ENCODE results near the gene RTCA. TPM values are rescaled to one million over a fixed set of nuclear protein-coding genes. Genes with fewer than 3 reads are reported as not detected.

Gene RTCA
- total RNA-seq, 1 donor from 2014 or later, result 78.0 TPM

- Mint-ChIP-seq H3K4me1 (ENCODE audit: low read depth, unreplicated experiment) (no peaks in the 10 kb centered on the region), H3K36me3 (ENCODE audit: low read depth, unreplicated experiment) (no peaks in the 10 kb centered on the region), H3K9me3 (ENCODE audit: unreplicated experiment) (peaks cover 1% of the 10 kb centered on the region), H3K27ac (ENCODE audit: unreplicated experiment) (no peak overlapping the region), H3K4me3 (ENCODE audit: unreplicated experiment) (no peak overlapping the region), H3K27me3 (ENCODE audit: low read depth, unreplicated experiment) (peaks cover 1% of the 10 kb centered on the region)
- H3K9me3 ChIP-seq (ENCODE audit: insufficient read depth, low read depth, low read length), result no peaks in the 10 kb centered on the region
- no peaks in the 10 kb centered on the region for H4K20me1 ChIP-seq (ENCODE audit: insufficient read depth, low read length)
- peaks cover 3% of the 10 kb centered on the region for H3K27me3 ChIP-seq (ENCODE audit: insufficient read depth, low read length)
- no peak overlapping the region for H3K9ac ChIP-seq (ENCODE audit: low read length)
- no peak overlapping the region for H3K4me3 ChIP-seq (ENCODE audit: insufficient read depth, low read depth, low read length)
- no peaks in the 10 kb centered on the region for H3K79me2 ChIP-seq (ENCODE audit: insufficient read depth, low read length)
- H3K4me2 ChIP-seq (ENCODE audit: low read length), result no peak overlapping the region
- FAIRE-seq (no peak), DNase-seq (ENCODE audit: low read depth) (no peak)
- H2AFZ ChIP-seq (ENCODE audit: low read depth, low read length), result no peak overlapping the region
- no peaks in the 10 kb centered on the region for H3K4me1 ChIP-seq (ENCODE audit: insufficient read depth, low read length)
- no peak overlapping the region for H3K27ac ChIP-seq (ENCODE audit: low read depth, low read length)
- no peaks in the 10 kb centered on the region for H3K36me3 ChIP-seq (ENCODE audit: insufficient read depth, low read length)
- no peak for TF ChIP-seq EZH2 (IDR thresholded peaks at IDR 0.05; ENCODE audit: insufficient read depth, low read length)
- TF ChIP-seq CTCF (IDR thresholded peaks at IDR 0.05; ENCODE audit: insufficient read depth, low read depth, low read length), result no peak
Observed at GRCh38 chr1:100309863-100310262, 43.8 kb downstream of the RTCA start.

- peaks cover 2% of the 10 kb centered on the region for H3K9me3 Mint-ChIP-seq (ENCODE audit: unreplicated experiment)
- H3K4me3 ChIP-seq (ENCODE audit: insufficient read depth, low read depth, low read length), result no peak overlapping the region
- H3K4me1 Mint-ChIP-seq (ENCODE audit: low read depth, unreplicated experiment), result no peaks in the 10 kb centered on the region
- H3K79me2 ChIP-seq (ENCODE audit: insufficient read depth, low read length), result no peaks in the 10 kb centered on the region
- no peak overlapping the region for H3K27ac Mint-ChIP-seq (ENCODE audit: unreplicated experiment)
- H3K27me3 Mint-ChIP-seq (ENCODE audit: low read depth, unreplicated experiment), result peaks cover 1% of the 10 kb centered on the region
- H3K36me3 Mint-ChIP-seq (ENCODE audit: low read depth, unreplicated experiment), result no peaks in the 10 kb centered on the region
- FAIRE-seq (no peak), DNase-seq (ENCODE audit: low read depth) (no peak)
- peaks cover 3% of the 10 kb centered on the region for H3K9me3 ChIP-seq (ENCODE audit: insufficient read depth, low read depth, low read length)
- peaks cover 3% of the 10 kb centered on the region for H3K27me3 ChIP-seq (ENCODE audit: insufficient read depth, low read length)
- no peak overlapping the region for H3K4me2 ChIP-seq (ENCODE audit: low read length)
- H3K36me3 ChIP-seq (ENCODE audit: insufficient read depth, low read length), result no peaks in the 10 kb centered on the region
- H3K9ac ChIP-seq (ENCODE audit: low read length), result no peak overlapping the region
- H4K20me1 ChIP-seq (ENCODE audit: insufficient read depth, low read length), result no peaks in the 10 kb centered on the region
- no peaks in the 10 kb centered on the region for H3K4me1 ChIP-seq (ENCODE audit: insufficient read depth, low read length)
- no peak overlapping the region for H3K4me3 Mint-ChIP-seq (ENCODE audit: unreplicated experiment)
- TF ChIP-seq EZH2 (IDR thresholded peaks at IDR 0.05; ENCODE audit: insufficient read depth, low read length) (no peak), CTCF (IDR thresholded peaks at IDR 0.05; ENCODE audit: insufficient read depth, low read depth, low read length) (no peak)
- no peak overlapping the region for H3K27ac ChIP-seq (ENCODE audit: low read depth, low read length)
- H2AFZ ChIP-seq (ENCODE audit: low read depth, low read length), result peak overlapping the region; percentile 18
Observed at GRCh38 chr1:100313382-100313781, 47.4 kb downstream of the RTCA start.

- no peak overlapping the region for H3K4me3 Mint-ChIP-seq (ENCODE audit: unreplicated experiment)
- no peak overlapping the region for H3K4me2 ChIP-seq (ENCODE audit: low read length)
- no peak overlapping the region for H3K9ac ChIP-seq (ENCODE audit: low read length)
- peaks cover 3% of the 10 kb centered on the region for H3K9me3 ChIP-seq (ENCODE audit: insufficient read depth, low read depth, low read length)
- no peak overlapping the region for H3K27ac ChIP-seq (ENCODE audit: low read depth, low read length)
- no peak overlapping the region for H3K27ac Mint-ChIP-seq (ENCODE audit: unreplicated experiment)
- peaks cover 7% of the 10 kb centered on the region for H3K9me3 Mint-ChIP-seq (ENCODE audit: unreplicated experiment)
- H3K4me1 Mint-ChIP-seq (ENCODE audit: low read depth, unreplicated experiment), result no peaks in the 10 kb centered on the region
- no peak for TF ChIP-seq EZH2 (IDR thresholded peaks at IDR 0.05; ENCODE audit: insufficient read depth, low read length)
- TF ChIP-seq CTCF (IDR thresholded peaks at IDR 0.05; ENCODE audit: insufficient read depth, low read depth, low read length), result no peak
- H3K36me3 Mint-ChIP-seq (ENCODE audit: low read depth, unreplicated experiment), result peaks cover 3% of the 10 kb centered on the region
- H3K79me2 ChIP-seq (ENCODE audit: insufficient read depth, low read length), result no peaks in the 10 kb centered on the region
- peaks cover 3% of the 10 kb centered on the region for H3K27me3 ChIP-seq (ENCODE audit: insufficient read depth, low read length)
- no peaks in the 10 kb centered on the region for H4K20me1 ChIP-seq (ENCODE audit: insufficient read depth, low read length)
- peaks cover 1% of the 10 kb centered on the region for H3K27me3 Mint-ChIP-seq (ENCODE audit: low read depth, unreplicated experiment)
- H3K36me3 ChIP-seq (ENCODE audit: insufficient read depth, low read length), result no peaks in the 10 kb centered on the region
- H2AFZ ChIP-seq (ENCODE audit: low read depth, low read length), result no peak overlapping the region
- no peak overlapping the region for H3K4me3 ChIP-seq (ENCODE audit: insufficient read depth, low read depth, low read length)
- H3K4me1 ChIP-seq (ENCODE audit: insufficient read depth, low read length), result no peaks in the 10 kb centered on the region
- FAIRE-seq, result no peak
- DNase-seq (ENCODE audit: low read depth), result no peak
Observed at GRCh38 chr1:100316622-100317021, 50.6 kb downstream of the RTCA start.

Data from astrocyte (in vitro differentiated cells and primary cell).